Inflammatory macrophage treated with lipopolysaccharide for 4 hours (primary cell): ENCODE measurements around the gene C12orf50.
"Not testable (repeated sequence)": the region's sequence is repeated elsewhere in the genome, so short reads cannot be mapped to it uniquely, and the experiment has no call there.

ENCODE experiments used
- DNase-seq: peaks from one replicate; pipeline ENCODE4 v3.0.0-alpha.2; 2020

C12orf50 gene

DNA sequence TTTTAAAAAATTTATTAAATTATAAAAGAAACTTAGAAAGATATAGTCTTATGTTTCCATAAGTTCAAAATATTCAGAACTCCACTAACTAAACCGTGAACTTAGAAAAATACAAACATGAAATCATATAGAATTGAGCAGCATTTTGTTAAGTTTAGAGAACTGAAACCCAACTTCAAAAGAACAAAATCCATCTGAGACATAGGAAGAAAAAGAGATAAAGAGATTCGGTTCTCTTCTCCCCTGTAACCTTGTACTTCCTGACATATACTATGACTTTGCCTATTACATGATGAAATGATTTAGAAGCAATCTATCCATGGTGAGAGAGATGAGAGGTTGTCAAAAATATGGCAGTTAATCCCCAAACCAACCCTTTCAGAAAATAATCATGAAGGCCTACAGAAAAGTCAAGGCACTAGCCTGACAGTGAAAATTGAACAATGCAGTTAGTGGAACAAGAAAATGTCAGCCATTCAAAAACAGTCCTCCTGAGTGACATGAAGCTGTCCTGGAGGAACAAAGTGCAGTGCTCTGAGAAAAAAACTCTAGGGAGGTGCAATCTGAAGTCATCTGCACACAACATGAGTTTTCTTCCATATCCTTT is 44.0 kb downstream of the C12orf50 start:
- DNase-seq: no peak

DNA sequence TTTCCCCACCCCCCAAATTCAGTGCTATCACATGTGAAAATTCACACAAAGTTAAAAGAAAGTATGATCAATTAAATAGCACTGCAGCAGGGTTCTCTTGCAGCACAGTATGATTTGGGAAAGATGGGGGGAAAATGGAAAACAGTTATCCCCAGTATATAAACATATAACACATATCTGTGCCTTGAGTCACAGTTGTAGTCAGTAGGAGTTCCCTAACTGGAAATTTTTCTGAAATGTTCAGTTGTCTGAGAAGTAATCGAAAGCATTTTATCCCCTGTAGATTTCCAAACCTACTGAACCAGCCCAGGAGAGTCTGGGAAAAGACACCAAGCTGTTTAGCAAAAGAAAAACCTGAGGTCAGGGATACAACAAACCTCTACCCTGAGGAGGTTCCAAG is 47.0 kb downstream of the C12orf50 start:
- no peak for DNase-seq

DNA sequence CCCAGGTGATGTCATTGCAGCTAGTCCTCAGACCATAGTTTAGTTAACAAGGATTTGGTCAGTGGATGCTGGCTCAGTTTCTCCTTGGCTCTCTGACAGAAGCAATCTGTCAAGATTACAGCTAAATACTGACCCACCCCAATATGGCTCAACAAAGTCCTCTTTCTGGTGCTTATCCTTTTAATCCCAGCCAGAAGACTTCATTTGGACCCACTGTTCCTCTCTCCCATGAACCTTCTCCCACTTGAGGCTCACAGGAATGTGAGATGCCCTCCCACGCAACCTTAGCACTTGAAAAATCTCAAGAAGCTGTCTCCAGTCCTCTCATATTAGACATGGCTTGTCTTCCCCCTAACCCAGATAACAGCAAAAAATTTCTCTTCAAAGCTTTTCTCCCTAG is 47.7 kb downstream of the C12orf50 start:
- no peak for DNase-seq

DNA sequence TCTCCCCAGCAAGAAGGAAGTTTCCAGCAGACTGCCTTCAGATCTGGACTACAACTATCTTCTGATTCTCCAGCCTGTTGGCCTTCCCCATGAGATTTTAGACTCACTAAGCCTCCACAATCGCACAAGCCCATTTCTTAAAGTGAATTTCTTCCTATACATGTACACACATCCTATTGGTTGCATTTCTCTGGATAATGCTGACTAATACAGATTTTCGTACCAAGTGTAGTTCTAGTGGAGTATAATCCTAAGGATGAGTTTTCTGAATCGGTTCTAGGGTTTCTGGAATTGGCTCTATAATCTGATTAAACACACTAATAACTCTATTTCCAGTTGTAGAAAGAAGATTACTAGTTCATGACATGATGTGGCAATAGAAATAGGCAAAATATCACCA is 53.3 kb downstream of the C12orf50 start:
- no peak for DNase-seq

DNA sequence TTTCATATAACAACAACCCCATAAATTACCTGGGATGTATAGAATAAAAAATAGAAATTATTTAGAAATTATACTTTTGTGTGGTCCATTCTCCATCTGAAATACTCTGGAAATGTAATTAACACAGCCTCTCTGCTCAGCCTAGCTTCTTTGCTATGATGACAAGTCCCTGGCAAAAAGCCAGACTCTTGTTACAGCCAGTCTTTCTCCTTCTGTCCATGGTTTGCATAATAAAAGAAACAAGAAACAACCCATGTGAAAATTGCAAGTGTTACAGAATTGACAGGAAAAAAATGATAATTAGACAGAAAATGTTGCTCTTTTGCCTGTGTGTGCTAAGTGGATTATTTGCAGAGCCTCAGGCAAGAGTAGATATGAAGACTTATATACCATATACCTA is 61.3 kb downstream of the C12orf50 start:
- DNase-seq: no peak

DNA sequence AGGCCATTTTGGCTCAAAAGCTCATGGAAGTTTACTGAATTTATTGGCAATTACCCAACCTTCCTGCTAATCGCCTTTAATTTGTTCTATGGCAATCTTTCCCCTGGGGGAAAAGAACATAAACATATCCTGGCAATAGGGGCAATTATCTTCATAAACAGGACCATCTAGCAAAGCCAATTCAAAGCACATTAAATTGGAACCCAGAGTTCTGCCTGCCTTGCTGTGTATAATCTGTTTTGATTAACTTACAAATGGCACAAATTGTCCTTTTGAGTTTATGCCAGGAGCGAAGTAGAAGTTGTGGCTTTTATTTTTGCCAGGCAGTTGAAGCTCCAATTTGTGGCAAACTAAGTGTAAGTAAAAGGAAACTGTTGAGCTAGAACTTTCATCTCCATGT is 68.6 kb downstream of the C12orf50 start:
- DNase-seq: no peak

DNA sequence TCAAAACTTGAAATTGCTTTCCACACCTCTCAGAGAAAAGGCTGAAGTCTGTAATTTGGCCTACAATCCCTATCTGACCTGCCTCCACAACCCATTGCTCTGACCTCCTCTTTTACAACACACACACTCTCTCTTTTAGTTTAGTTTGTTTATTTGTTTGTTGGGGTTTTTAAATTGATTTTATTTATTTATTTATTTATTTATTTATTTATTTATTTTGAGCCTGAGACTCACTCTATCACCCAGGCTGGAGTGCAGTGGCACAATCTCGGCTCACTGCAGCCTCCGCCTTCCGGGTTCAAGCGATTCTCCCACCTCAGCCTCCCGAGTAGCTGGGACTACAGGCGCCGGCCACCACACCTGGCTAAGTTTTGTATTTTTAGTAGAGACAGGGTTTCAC is 75.2 kb downstream of the C12orf50 start:
- not testable (repeated sequence) for DNase-seq

DNA sequence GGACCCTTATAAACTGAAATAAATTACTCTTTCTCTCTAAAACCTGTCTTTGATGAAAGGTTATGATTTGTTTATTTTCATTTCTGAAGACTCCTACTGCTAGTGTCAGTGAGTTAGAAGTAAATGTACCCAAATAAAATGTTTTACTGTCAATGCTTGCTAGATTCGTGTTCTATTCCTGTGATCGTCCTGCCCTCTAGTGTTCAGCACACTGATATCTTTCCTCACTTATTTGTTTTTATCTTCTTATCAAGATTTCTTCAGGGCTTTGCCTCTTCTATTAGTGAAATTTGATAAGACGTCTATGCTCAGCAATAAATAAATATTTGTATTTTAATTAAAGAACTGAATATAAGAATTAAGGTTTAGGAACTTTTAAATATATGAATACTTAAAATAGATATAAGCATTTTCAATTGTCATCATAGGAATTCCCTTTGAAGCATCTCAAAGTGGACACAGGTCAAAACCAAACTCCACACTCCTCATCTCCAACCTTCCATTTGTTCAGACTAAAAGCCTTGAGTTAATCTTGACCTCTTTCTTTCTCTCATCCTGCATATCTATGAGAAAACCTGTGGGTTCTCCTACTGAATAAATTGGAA is 75.8 kb downstream of the C12orf50 start:
- DNase-seq: no peak

DNA sequence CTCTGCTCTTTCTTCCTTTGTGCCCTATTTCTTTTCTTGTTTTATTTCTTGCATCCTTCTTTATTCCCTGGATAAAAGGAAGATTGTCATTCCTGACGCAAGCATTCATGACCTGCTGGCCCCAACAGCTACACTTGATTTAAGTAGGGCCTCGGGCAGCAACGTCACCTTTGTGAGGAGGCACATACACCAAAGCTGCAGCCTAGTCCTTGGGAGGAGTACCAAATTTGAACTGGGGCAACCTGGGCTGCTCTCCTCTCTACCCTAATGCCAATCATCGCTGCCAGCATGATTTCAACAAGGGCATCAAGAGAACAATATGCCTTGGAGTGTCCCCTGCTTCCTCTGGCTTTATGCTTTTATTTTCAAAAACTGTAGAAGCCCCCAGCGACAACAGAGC is 76.4 kb downstream of the C12orf50 start:
- DNase-seq: no peak

DNA sequence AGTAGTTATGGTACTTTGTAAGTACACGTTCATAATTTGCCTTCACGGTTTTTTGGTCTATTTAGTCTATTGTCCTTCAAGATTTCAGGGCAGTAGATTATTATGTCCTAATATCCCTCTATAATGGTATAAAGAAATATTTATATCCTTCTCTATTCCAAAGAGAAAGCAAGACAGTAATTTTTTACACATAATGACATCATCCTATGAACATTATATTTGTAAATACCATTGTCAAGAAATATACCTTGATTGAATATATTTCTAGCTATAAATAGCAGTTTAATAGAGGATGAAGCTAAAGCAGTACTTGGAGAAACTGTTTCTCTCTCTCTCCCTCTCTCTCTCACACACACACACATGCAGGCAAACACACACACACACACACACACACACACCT is 77.0 kb downstream of the C12orf50 start:
- no peak for DNase-seq

DNA sequence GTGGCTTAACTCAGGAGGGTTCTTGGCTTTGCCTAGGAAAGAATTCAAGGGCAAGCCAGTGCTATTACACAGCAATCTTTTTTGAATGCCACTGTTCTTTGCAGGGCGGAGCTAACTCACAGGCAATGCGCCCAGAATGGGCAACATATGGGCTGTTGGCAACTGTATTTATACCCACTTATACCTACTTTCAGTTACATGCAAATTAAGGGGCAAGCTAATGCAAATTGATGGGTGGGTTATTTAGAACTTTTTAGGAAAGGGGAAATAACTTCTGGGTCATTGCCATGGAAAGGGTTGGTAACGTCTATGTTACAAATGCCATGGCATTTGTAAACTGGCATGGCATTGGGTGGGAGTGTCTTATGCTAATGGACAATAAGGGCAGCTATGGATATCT is 85.4 kb downstream of the C12orf50 start:
- DNase-seq: no peak

DNA sequence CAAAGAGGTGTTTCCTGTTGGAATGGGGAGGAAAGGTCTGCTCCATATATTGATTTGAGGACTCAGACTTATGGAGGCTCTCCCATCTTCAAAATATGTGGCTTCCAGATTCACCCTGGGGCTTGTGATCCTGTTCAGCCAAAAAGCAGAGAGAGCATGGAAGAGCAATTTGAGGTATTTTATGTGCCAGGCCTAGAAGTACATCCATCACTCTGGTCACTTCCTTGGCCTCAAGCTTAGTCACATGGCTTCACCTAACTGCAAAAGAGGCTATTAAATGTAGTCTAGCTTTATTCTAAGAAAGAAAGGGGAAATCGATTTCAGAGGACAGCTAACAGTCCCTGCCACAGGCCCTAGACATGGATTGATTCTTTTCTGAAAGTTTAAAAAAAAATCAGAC is 86.2 kb downstream of the C12orf50 start:
- no peak for DNase-seq

DNA sequence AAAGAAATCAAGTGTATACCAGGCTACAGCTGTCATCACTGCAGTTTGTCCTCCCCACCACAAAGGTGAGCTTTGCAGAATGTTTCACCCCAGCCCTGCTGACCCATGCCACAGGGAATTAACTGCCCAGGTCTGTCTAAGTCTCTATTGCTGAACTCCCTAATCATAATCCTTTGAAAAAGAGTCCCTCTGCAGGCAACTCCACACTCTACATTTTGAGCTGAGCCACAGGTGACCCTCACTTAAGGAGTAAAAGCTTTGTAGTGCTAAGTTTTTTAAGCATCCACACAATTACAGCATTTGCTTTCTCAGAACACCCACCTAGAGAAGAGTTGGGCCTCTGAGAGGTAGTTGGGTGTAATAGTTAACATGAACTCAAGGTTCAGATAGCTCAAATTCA is 90.0 kb downstream of the C12orf50 start:
- no peak for DNase-seq

DNA sequence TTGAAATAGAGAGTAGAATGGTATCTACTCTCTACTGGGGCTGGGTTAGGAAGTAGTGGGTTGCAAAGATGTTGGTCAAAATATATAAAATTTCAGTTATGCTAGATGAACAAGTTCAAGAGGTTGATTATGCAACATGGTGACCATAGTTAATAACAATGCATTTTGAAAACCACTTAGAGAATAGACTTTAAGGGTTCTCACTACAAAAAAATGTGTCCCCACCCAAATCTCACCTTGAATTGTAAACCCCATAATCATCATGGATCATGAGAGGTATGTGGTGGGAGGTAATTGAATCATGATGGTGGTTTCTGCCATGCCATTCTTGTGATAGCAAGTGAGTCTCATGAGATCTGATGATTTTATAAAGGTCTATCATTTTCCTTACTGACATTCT is 94.0 kb downstream of the C12orf50 start:
- no peak for DNase-seq

DNA sequence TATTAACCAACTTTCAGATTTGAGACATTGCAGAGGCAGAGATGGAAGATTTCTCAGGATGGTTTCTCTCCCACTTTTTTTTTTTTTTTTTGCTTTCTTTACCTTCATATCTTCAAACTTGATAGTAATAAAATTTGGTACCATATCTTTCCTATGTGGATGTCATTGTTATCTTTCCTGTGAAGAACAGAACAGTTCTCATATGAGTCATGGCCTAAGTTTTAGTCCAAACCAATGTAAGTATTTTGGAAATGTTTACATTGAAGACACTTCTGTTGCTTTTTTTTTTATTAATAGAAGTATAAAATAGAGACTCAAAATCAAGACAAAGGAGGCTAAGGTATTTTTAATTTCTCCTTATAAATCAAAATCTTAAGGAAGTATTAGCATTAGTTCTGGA is 95.2 kb downstream of the C12orf50 start:
- no peak for DNase-seq

DNA sequence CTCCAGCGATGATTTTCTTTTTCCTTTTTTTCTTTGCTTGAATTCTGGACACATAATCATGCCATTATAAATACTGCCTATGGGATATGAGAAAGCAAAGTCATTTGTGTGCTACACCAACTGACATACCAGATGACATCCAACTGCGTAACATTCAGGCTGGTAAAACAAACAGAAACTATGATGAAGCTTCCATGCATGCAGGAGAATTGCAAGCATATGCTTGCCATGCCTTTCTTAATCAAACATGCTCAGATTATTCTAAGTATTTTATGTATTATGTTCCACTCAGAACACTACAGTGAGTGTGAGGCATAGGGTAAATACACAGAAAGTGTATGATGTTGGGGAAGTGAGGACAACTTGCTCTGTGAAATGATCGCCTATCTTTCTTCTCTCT is 97.4 kb downstream of the C12orf50 start:
- DNase-seq: no peak

DNA sequence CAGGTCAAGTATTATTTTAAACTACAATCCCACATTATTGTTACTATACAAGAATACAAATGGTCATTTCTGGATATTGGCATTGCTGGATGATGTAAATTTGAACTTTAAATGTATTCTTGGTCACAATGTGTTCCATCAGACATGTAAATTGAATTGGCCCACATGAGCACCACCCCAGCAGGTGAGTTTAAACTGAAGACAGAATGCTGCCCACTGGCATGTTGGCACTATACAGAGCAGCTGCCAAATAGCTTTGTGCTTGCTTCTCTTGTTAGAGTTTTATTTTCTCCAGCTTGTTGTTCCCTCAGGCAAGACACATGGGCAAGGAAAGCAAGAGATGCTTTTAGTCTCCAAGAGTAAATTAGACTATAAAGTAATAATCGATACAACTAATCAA is 98.6 kb downstream of the C12orf50 start:
- no peak for DNase-seq
